DOHH2 (cell line): ENCODE results near the gene NSMCE1.

Experiments
- H3F3A ChIP-seq: fragments of 200-600 bp; sonication (generic), shearing (Covaris generic); 2 replicates; pipeline ENCODE4 v1.6.0; 2016; ENCODE audit warnings: antibody characterized with exemption, mild to moderate bottlenecking; ENCODE audit not compliant: control insufficient read depth, insufficient read depth
- H3K27ac ChIP-seq: fragments of 200-600 bp; sonication (generic); 2 replicates; pipeline ENCODE4 v1.5.1; 2014; ENCODE audit warnings: low read depth, mild to moderate bottlenecking, low read length, moderate library complexity
- H3K27me3 ChIP-seq: fragments of 200-600 bp; sonication (generic); 2 replicates; pipeline ENCODE4 v1.6.1; 2014; ENCODE audit warnings: mild to moderate bottlenecking, low read length, mixed read lengths; ENCODE audit not compliant: control insufficient read depth
- H3K36me3 ChIP-seq: fragments of 200-600 bp; sonication (generic); 2 replicates; pipeline ENCODE4 v1.6.1; 2014; ENCODE audit warnings: mild to moderate bottlenecking, low read length, moderate library complexity, mixed read lengths; ENCODE audit not compliant: control insufficient read depth
- H3K4me1 ChIP-seq: fragments of 200-600 bp; sonication (generic); 2 replicates; pipeline ENCODE4 v1.6.1; 2014; ENCODE audit warnings: mild to moderate bottlenecking, low read length, mixed read lengths; ENCODE audit not compliant: control insufficient read depth
- H3K4me2 ChIP-seq: fragments of 200-600 bp; sonication (generic); 2 replicates; pipeline ENCODE4 v1.6.0; 2014; ENCODE audit warnings: mild to moderate bottlenecking, low read length, moderate library complexity
- H3K4me3 ChIP-seq: fragments of 200-600 bp; sonication (generic); 2 replicates; pipeline ENCODE4 v1.5.1; 2014; ENCODE audit warnings: mild to moderate bottlenecking, low read length, mixed read lengths
- H3K79me2 ChIP-seq: fragments of 200-600 bp; sonication (generic); 2 replicates; pipeline ENCODE4 v1.6.1; 2014; ENCODE audit warnings: mild to moderate bottlenecking, low read length, mixed read lengths; ENCODE audit not compliant: control insufficient read depth
- H3K9me2 ChIP-seq: fragments of 200-600 bp; sonication (generic); replicated peaks from 2 replicates; pipeline ENCODE4 v1.6.1; 2014; ENCODE audit warnings: mild to moderate bottlenecking, low read length, mixed read lengths; ENCODE audit not compliant: control insufficient read depth
- H3K9me3 ChIP-seq: fragments of 200-600 bp; sonication (generic); 2 replicates; pipeline ENCODE4 v1.6.1; 2014; ENCODE audit warnings: antibody characterized with exemption, low read length, mixed read lengths; ENCODE audit not compliant: control insufficient read depth, insufficient read depth
- H4K20me1 ChIP-seq: fragments of 200-600 bp; sonication (generic); 2 replicates; pipeline ENCODE4 v1.6.0; 2014; ENCODE audit warnings: low read depth, mild to moderate bottlenecking, antibody characterized with exemption, low read length, moderate library complexity; ENCODE audit not compliant: control insufficient read depth, insufficient read depth
- CTCF ChIP-seq: fragments of 200-600 bp; sonication (generic); IDR thresholded peaks from one replicate; pipeline ENCODE4 v1.5.1; 2014; ENCODE audit warnings: antibody characterized with exemption, mild to moderate bottlenecking, low read depth, low read length; ENCODE audit not compliant: poor library complexity, severe bottlenecking
- EZH2phosphoT487 ChIP-seq: fragments of 200-600 bp; sonication (generic); IDR thresholded peaks from 2 replicates; pipeline ENCODE4 v1.6.1; 2017; ENCODE audit warnings: borderline replicate concordance, mild to moderate bottlenecking, antibody characterized with exemption, low read length, moderate library complexity, mixed read lengths

Gene NSMCE1

GRCh38 chr16:27191352-27191924 is 77.1 kb downstream of the NSMCE1 start:
- TF ChIP-seq CTCF (no peak), EZH2phosphoT487 (no peak)
- Histone ChIP-seq H4K20me1 (no peaks in the 10 kb centered on the region), H3K27ac (no peak overlapping the region), H3F3A (no peaks in the 10 kb centered on the region), H3K9me3 (no peaks in the 10 kb centered on the region), H3K4me2 (no peak overlapping the region), H3K4me1 (peaks cover 5% of the 10 kb centered on the region; the same call in 1 of the 2 replicates), H3K27me3 (peaks cover 7% of the 10 kb centered on the region; the same call in 1 of the 2 replicates), H3K9me2 (no peaks in the 10 kb centered on the region), H3K36me3 (no peaks in the 10 kb centered on the region), H3K4me3 (no peak overlapping the region), H3K79me2 (no peaks in the 10 kb centered on the region)

DNA sequence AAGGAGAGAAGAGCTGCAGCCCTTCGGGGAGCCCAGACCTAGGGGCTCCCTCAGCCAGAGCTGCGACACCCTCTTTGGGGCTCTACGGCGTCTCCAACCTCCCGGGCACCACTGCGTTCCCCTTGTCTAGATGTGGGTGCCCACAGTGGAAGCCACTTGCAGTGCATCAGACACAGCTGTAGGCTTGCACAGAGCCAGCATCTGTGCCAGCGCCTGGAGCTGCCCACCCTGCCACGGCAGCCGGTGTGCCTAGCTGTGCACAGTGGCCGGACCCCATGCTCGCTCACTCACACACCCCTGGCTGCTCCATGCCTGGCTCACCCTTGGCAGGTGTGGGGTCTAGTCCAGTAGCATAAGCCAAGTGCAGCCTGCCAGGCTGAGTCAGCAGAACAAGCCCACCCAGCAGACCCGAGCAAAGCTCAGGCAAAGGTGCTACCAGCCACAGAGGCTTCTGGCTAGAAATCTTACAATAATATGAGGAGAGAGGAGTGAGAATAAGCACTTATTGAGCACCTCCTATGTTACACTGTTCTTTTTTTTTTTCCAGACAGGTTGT is 78.2 kb downstream of the NSMCE1 start:
- TF ChIP-seq EZH2phosphoT487: no peak
- TF ChIP-seq CTCF: no peak
- Histone ChIP-seq H3K27ac (no peak overlapping the region), H4K20me1 (no peaks in the 10 kb centered on the region), H3K27me3 (peaks cover 7% of the 10 kb centered on the region; the same call in 1 of the 2 replicates), H3K9me2 (no peaks in the 10 kb centered on the region), H3K9me3 (no peaks in the 10 kb centered on the region), H3K4me3 (no peak overlapping the region), H3K4me2 (no peak overlapping the region), H3K36me3 (no peaks in the 10 kb centered on the region), H3K79me2 (no peaks in the 10 kb centered on the region), H3K4me1 (peaks cover 5% of the 10 kb centered on the region; the same call in 1 of the 2 replicates), H3F3A (no peaks in the 10 kb centered on the region)

GRCh38 chr16:27189335-27189972 is 79.1 kb downstream of the NSMCE1 start:
- H3K36me3 ChIP-seq: no peaks in the 10 kb centered on the region
- H3K9me2 ChIP-seq: no peaks in the 10 kb centered on the region
- no peak overlapping the region for H3K27ac ChIP-seq
- H3F3A ChIP-seq: no peaks in the 10 kb centered on the region
- no peaks in the 10 kb centered on the region for H4K20me1 ChIP-seq
- H3K27me3 ChIP-seq: peaks cover 7% of the 10 kb centered on the region; the same call in 1 of the 2 replicates
- no peaks in the 10 kb centered on the region for H3K9me3 ChIP-seq
- H3K79me2 ChIP-seq: no peaks in the 10 kb centered on the region
- H3K4me1 ChIP-seq: peaks cover 5% of the 10 kb centered on the region; the same call in 1 of the 2 replicates
- H3K4me3 ChIP-seq: no peak overlapping the region
- H3K4me2 ChIP-seq: no peak overlapping the region
- TF ChIP-seq CTCF: no peak
- TF ChIP-seq EZH2phosphoT487: no peak
